Vagina (tissue), 2 donors: ENCODE data around the gene ARPP21. TPM values are rescaled to one million over a fixed set of nuclear protein-coding genes. Genes with fewer than 3 reads are reported as not detected.

Experiments
- DNase-seq, 2 donors: peaks; one replicate each; pipeline ENCODE4 v3.0.0-alpha.2; 2017; ENCODE audit errors: extremely low spot score in 2 of 2
- H3K27ac ChIP-seq: fragments of 200-600 bp; sonication (generic); one replicate; pipeline ENCODE4 v1.5.1; 2019
- H3K27me3 ChIP-seq: fragments of 200-600 bp; sonication (generic); one replicate; pipeline ENCODE4 v1.5.1; 2019
- H3K36me3 ChIP-seq, 2 donors: fragments of 200-600 bp; sonication (generic); one replicate each; pipeline ENCODE4 v1.5.1; 2017 to 2019
- H3K4me1 ChIP-seq: fragments of 200-600 bp; sonication (generic); one replicate; pipeline ENCODE4 v1.5.1; 2019
- H3K4me3 ChIP-seq, 2 donors: fragments of 200-600 bp; sonication (generic); 1 replicate in 1 of 2; 2 replicates in 1 of 2; pipeline ENCODE4 v1.5.1; 2016 to 2019
- H3K9me3 ChIP-seq: fragments of 200-600 bp; sonication (generic); one replicate; pipeline ENCODE4 v1.5.1; 2019
- POLR2A ChIP-seq, 2 donors: fragments of 450-650 bp; IDR thresholded peaks; one replicate each; pipeline ENCODE4 v1.6.1; 2017; ENCODE audit warnings: antibody characterized with exemption in 2 of 2, mild to moderate bottlenecking in 2 of 2, moderate library complexity in 2 of 2
- POLR2AphosphoS5 ChIP-seq, 2 donors: sonication (generic); formaldehyde crosslinking; IDR thresholded peaks; one replicate each; pipeline ENCODE4 v1.9.0; 2017; ENCODE audit warnings: antibody characterized with exemption in 2 of 2, mild to moderate bottlenecking in 2 of 2, low read depth in 1 of 2; ENCODE audit not compliant: insufficient read depth in 1 of 2
- intact Hi-C: fragments of 100-400 bp; cut with DNase I; formaldehyde crosslinking; loops from one replicate; pipeline ENCODE4 v1.15.1; 2023
- total RNA-seq: library from RNA; depleted of rRNA; stranded (reverse); fragments of >200 nt; gene quantifications from one replicate; pipeline ENCODE4 v1.2.3, GENCODE V29; 2016
- TF ChIP-seq, protein P1 (sequence below), 3 experiments: fragments of 450-650 bp in 2 of 3; fragments of 200-600 bp in 1 of 3; sonication (generic) in 1 of 3; IDR thresholded peaks; one replicate each; pipeline ENCODE4 v1.5.1; 2017 to 2019; ENCODE audit warnings: antibody characterized with exemption in 3 of 3, mild to moderate bottlenecking in 2 of 3, moderate library complexity in 2 of 3

The ARPP21 gene
- total RNA-seq, 1 donor from 2014 or later = not detected

DNA sequence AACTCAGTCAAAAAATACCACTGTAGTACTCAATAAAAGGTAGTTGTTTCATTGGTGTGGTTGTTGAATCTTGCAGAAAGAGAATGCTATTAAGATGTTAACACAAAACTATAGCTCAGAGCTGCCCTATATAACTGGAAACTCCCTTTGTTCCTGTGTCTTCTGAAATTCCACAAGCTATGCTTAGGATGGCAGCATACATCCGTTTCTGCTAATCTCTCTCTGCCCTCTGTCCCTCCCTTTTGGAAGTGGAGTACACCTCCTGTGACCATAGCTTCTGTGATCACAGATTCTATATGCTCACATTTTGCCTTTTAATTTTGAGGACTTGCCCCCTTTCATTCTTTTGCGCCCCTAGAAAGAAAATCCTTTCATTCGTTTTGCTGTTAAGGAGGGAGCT, 33.7 kb downstream of the ARPP21 start:
- Histone ChIP-seq H3K36me3 (no peaks in the 10 kb centered on the region), H3K27ac (no peak overlapping the region), H3K4me3 (no peak overlapping the region), H3K27me3 (no peaks in the 10 kb centered on the region), H3K9me3 (no peaks in the 10 kb centered on the region), H3K4me1 (no peaks in the 10 kb centered on the region)
- no peak for DNase-seq
- intact Hi-C loops = no loop called here
- TF ChIP-seq POLR2AphosphoS5 (IDR thresholded peaks at IDR 0.05; ENCODE audit: insufficient read depth in 1 of 2, low read depth in 1 of 2) = no peak

DNA sequence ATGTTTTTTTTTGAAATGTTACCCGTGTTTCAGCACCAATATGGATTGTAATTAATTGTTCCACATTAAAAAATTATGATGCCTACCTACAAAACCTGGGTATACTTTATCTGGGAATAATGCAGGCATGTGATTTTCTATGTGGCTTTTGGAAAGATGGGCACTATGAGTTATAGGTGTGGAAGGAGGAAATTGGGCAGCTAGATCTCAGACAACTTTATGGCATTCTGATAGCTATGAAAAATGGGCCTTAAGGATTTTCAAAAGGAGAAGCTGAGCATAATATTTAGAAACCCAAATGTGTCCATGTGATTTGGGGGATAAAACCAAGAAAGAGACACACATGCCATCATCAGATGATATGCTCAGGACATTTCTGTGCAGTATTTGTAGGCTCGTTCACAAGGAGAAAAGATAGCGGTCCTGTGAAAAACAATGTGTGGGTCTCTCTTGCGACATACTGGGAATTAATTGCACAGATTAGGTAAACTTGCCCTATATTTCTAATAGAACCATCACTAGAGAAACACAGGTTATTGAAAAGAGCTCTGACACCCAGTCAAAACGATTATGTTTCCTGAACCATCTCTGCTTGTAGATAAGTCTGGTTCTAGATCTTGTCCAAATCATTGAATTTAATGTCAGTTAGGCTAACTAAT, 35.3 kb downstream of the ARPP21 start:
- Histone ChIP-seq H3K4me3 (no peak overlapping the region), H3K4me1 (no peaks in the 10 kb centered on the region), H3K36me3 (no peaks in the 10 kb centered on the region), H3K27ac (no peak overlapping the region), H3K9me3 (no peaks in the 10 kb centered on the region), H3K27me3 (no peaks in the 10 kb centered on the region)
- intact Hi-C loops = no loop called here
- TF ChIP-seq, protein P1, sequence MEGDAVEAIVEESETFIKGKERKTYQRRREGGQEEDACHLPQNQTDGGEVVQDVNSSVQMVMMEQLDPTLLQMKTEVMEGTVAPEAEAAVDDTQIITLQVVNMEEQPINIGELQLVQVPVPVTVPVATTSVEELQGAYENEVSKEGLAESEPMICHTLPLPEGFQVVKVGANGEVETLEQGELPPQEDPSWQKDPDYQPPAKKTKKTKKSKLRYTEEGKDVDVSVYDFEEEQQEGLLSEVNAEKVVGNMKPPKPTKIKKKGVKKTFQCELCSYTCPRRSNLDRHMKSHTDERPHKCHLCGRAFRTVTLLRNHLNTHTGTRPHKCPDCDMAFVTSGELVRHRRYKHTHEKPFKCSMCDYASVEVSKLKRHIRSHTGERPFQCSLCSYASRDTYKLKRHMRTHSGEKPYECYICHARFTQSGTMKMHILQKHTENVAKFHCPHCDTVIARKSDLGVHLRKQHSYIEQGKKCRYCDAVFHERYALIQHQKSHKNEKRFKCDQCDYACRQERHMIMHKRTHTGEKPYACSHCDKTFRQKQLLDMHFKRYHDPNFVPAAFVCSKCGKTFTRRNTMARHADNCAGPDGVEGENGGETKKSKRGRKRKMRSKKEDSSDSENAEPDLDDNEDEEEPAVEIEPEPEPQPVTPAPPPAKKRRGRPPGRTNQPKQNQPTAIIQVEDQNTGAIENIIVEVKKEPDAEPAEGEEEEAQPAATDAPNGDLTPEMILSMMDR (IDR thresholded peaks at IDR 0.05) = no peak
- TF ChIP-seq POLR2A (IDR thresholded peaks at IDR 0.05) (no peak), POLR2AphosphoS5 (IDR thresholded peaks at IDR 0.05; ENCODE audit: insufficient read depth in 1 of 2, low read depth in 1 of 2) (no peak)
- no peak for DNase-seq

DNA sequence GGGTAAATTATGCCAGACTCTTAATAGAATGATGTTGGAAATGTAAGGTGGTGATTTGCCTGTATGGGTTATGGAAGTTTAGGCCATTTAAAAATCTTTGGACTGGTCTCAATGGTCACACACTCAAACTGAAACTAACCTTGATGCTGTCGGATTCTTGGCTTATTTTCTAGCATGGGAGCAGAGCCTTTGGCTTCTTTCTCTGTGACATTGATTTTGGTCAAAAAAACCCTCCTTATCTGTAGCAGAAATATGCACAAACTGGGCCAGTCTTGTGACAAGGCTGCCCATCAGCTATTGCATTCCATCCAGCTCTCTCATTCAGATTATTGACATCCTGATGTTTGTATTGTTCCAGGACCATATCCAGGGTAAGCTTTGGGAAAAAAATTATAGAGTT, 35.9 kb downstream of the ARPP21 start:
- Histone ChIP-seq H3K9me3 (no peaks in the 10 kb centered on the region), H3K27ac (no peak overlapping the region), H3K4me3 (no peak overlapping the region), H3K36me3 (no peaks in the 10 kb centered on the region), H3K27me3 (no peaks in the 10 kb centered on the region), H3K4me1 (no peaks in the 10 kb centered on the region)
- no peak for TF ChIP-seq POLR2A (IDR thresholded peaks at IDR 0.05)
- no peak for TF ChIP-seq POLR2AphosphoS5 (IDR thresholded peaks at IDR 0.05; ENCODE audit: insufficient read depth in 1 of 2, low read depth in 1 of 2)
- TF ChIP-seq, protein P1 (IDR thresholded peaks at IDR 0.05) = no peak
- no peak for DNase-seq
- intact Hi-C loops = no loop called here

DNA sequence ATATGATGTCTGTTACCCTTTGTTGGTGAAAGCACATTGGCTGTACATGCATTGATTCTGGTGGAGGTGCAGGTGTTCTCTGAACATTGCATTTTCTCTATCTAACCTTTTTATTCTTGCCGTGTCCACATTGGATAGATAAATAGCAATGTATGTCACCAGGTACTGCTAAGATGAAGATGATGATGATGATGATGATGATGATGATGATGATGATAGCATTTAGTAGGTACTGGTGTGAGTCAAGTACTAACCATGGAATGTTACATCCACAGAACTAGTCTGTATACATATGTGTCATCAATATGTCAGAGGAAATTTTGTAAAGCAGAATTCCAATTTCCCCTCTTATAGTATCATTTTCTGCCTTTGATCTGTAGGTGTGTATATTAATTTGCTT, 36.3 kb downstream of the ARPP21 start:
- Histone ChIP-seq H3K27me3 (no peaks in the 10 kb centered on the region), H3K4me3 (no peak overlapping the region), H3K27ac (no peak overlapping the region), H3K9me3 (no peaks in the 10 kb centered on the region), H3K4me1 (no peaks in the 10 kb centered on the region), H3K36me3 (no peaks in the 10 kb centered on the region)
- intact Hi-C loops = no loop called here
- no peak for DNase-seq
- TF ChIP-seq POLR2A (IDR thresholded peaks at IDR 0.05) = no peak
- TF ChIP-seq POLR2AphosphoS5 (IDR thresholded peaks at IDR 0.05; ENCODE audit: insufficient read depth in 1 of 2, low read depth in 1 of 2) = no peak
- TF ChIP-seq, protein P1 (IDR thresholded peaks at IDR 0.05) = no peak

DNA sequence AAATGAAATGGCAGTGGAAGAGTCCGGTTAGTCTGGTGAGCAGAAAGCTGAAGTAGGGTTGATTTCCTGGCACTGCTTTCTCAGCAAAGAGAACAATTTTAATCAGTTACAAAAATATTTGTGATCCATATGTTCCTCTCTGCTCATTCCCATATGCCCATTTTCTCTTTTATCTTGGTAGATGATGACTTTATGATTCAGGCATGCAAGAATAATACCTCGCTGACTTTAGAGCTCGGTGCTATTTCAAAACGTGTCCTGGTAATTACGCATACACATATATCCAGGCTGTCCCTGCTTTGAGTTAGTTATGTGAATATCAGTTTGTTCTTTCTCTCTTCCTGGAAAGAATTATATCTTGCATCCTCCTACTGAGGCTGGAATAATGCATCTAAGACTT, 38.5 kb downstream of the ARPP21 start:
- intact Hi-C loops = no loop called here
- no peak for TF ChIP-seq POLR2AphosphoS5 (IDR thresholded peaks at IDR 0.05; ENCODE audit: insufficient read depth in 1 of 2, low read depth in 1 of 2)
- TF ChIP-seq POLR2A (IDR thresholded peaks at IDR 0.05) = no peak
- TF ChIP-seq, protein P1 (IDR thresholded peaks at IDR 0.05) = no peak
- H3K27ac ChIP-seq = no peak overlapping the region
- no peaks in the 10 kb centered on the region for H3K9me3 ChIP-seq
- no peak for DNase-seq
- no peaks in the 10 kb centered on the region for H3K4me1 ChIP-seq
- H3K36me3 ChIP-seq = no peaks in the 10 kb centered on the region
- H3K27me3 ChIP-seq = no peaks in the 10 kb centered on the region
- no peak overlapping the region for H3K4me3 ChIP-seq
